ENCODE measurements around the gene MUS81.

The MUS81 gene

DNA sequence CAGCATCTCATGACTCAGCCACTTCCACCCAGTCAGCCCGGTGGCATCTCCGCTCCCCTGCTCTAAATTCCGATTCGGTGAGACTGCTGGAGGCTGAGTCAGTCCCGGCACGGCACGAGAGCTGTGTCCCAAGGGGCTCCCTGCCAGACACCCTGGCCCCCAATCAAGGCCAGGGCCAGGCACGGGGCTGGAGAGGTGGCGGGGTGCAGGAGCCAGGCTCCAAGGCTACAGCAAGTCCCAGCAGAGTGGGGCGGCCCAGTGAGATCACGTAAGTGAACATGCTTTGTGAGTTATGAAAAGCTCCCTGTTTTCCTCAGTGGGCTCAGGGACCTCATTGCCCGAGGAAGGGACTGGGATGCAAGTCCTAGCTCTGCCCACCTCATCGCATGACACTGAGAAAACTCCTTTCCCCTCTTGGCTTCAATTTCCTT lies 55.6 kb downstream of the MUS81 start:
- no peak for DNase-seq (ENCODE audit: low read depth)
- H3K4me3 ChIP-seq (ENCODE audit: low read depth, low read length): no peak overlapping the region
- TF ChIP-seq, protein P1, sequence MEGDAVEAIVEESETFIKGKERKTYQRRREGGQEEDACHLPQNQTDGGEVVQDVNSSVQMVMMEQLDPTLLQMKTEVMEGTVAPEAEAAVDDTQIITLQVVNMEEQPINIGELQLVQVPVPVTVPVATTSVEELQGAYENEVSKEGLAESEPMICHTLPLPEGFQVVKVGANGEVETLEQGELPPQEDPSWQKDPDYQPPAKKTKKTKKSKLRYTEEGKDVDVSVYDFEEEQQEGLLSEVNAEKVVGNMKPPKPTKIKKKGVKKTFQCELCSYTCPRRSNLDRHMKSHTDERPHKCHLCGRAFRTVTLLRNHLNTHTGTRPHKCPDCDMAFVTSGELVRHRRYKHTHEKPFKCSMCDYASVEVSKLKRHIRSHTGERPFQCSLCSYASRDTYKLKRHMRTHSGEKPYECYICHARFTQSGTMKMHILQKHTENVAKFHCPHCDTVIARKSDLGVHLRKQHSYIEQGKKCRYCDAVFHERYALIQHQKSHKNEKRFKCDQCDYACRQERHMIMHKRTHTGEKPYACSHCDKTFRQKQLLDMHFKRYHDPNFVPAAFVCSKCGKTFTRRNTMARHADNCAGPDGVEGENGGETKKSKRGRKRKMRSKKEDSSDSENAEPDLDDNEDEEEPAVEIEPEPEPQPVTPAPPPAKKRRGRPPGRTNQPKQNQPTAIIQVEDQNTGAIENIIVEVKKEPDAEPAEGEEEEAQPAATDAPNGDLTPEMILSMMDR (IDR thresholded peaks at IDR 0.05; ENCODE audit: low read depth, low read length, missing control alignments): no peak
